Measurements from ENCODE around the gene PKD1.

- TF ChIP-seq CTCF (IDR thresholded peaks at IDR 0.05) (no peak), POLR2AphosphoS5 (IDR thresholded peaks at IDR 0.05) (no peak), POLR2A (IDR thresholded peaks at IDR 0.05) (no peak)
Observed at GRCh38 chr16:2173916-2174315, 38.2 kb upstream of the PKD1 start.

Measured in sigmoid colon (tissue), 4 donors.